ENCODE data around the gene ZSWIM1.

ZSWIM1 gene

DNA sequence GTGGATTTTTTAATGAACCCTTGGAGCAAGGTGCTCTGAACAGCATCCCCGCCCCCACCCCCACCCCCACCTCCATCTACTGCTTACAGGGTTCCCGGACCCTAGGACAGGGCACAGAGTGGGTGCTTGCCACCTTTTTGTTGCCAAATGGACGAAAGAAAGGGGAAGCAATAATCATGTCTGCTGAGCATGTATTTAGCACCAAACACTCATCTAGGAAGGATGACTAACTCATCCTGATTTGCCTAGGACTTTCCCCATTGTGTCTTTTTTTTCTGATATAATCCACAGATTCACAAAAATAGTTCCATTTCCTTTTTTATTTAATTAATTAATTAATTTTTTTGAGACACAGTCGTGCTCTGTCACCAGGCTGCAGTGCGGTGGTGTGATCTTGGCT lies 32.1 kb downstream of the ZSWIM1 start:
- DNase-seq (ENCODE audit: low read depth) = no peak
- peaks cover 30% of the 10 kb centered on the region for H3K4me1 ChIP-seq (ENCODE audit: control insufficient read depth, insufficient read depth, low read length)
- no peak overlapping the region for H3K9ac ChIP-seq (ENCODE audit: low read length)
- no peaks in the 10 kb centered on the region for H3K27me3 ChIP-seq (replicated peaks; ENCODE audit: control insufficient read depth, insufficient read depth, low read length)
- no peak overlapping the region for H3K4me3 ChIP-seq (ENCODE audit: low read length)
- no peaks in the 10 kb centered on the region for H3K9me3 ChIP-seq (ENCODE audit: control insufficient read depth, low read length)
- peaks cover 12% of the 10 kb centered on the region for H3K36me3 ChIP-seq (ENCODE audit: control insufficient read depth, insufficient read depth, low read length, severe bottlenecking)

- Histone ChIP-seq H3K9me3 (ENCODE audit: control insufficient read depth, low read length) (no peaks in the 10 kb centered on the region), H3K4me1 (ENCODE audit: control insufficient read depth, insufficient read depth, low read length) (peaks cover 41% of the 10 kb centered on the region), H3K36me3 (ENCODE audit: control insufficient read depth, insufficient read depth, low read length, severe bottlenecking) (no peaks in the 10 kb centered on the region), H3K27me3 (replicated peaks; ENCODE audit: control insufficient read depth, insufficient read depth, low read length) (no peaks in the 10 kb centered on the region), H3K4me3 (ENCODE audit: low read length) (no peak overlapping the region), H3K9ac (ENCODE audit: low read length) (peak overlapping the region; percentile 66)
- no peak for DNase-seq (ENCODE audit: low read depth)
Observed at GRCh38 chr20:45917790-45918141, 36.7 kb downstream of the ZSWIM1 start.

DNA sequence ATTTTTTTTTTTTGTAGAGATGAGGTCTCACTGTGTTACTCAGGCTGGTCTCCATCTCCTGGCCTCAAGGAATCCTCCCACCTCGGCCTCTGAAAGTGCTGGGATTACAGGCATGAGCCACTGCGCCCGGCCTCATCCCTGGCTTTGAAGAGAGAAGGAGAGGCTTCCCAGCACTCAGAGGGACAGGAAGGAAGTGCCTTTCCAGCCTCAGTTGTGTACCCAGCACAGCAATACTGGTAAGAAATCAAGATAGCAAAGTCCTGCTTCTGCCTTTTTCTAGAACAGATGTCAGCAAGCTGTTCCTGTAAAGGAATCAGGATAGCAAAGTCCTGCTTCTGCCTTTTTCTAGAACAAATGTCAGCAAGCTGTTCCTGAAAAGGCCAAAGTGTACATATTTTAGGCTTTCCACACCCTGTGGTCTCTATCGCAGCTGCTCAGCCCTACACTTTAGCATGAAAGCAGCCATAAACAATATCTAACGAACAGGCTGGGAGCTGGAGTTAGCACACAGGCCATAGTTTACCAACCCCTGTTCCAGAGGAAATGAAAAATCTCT lies 37.2 kb downstream of the ZSWIM1 start:
- Histone ChIP-seq H3K9ac (ENCODE audit: low read length) (peak overlapping the region; percentile 66), H3K4me3 (ENCODE audit: low read length) (no peak overlapping the region), H3K4me1 (ENCODE audit: control insufficient read depth, insufficient read depth, low read length) (peaks cover 41% of the 10 kb centered on the region), H3K27me3 (replicated peaks; ENCODE audit: control insufficient read depth, insufficient read depth, low read length) (no peaks in the 10 kb centered on the region), H3K36me3 (ENCODE audit: control insufficient read depth, insufficient read depth, low read length, severe bottlenecking) (no peaks in the 10 kb centered on the region), H3K9me3 (ENCODE audit: control insufficient read depth, low read length) (no peaks in the 10 kb centered on the region)
- peak; percentile 28 for DNase-seq (ENCODE audit: low read depth)

GRCh38 chr20:45918779-45919537 lies 37.9 kb downstream of the ZSWIM1 start:
- peak overlapping the region; percentile 66 for H3K9ac ChIP-seq (ENCODE audit: low read length)

GRCh38 chr20:45919542-45920399 lies 38.7 kb downstream of the ZSWIM1 start:
- peak; percentile 47 for DNase-seq (ENCODE audit: low read depth)
- Histone ChIP-seq H3K36me3 (ENCODE audit: control insufficient read depth, insufficient read depth, low read length, severe bottlenecking) (no peaks in the 10 kb centered on the region), H3K27me3 (replicated peaks; ENCODE audit: control insufficient read depth, insufficient read depth, low read length) (no peaks in the 10 kb centered on the region), H3K4me3 (ENCODE audit: low read length) (peak overlapping the region; percentile 53), H3K9ac (ENCODE audit: low read length) (peak overlapping the region; percentile 83), H3K9me3 (ENCODE audit: control insufficient read depth, low read length) (no peaks in the 10 kb centered on the region), H3K4me1 (ENCODE audit: control insufficient read depth, insufficient read depth, low read length) (peaks cover 50% of the 10 kb centered on the region)

More at GRCh38 chr20:45918779-45919537, 37.9 kb downstream of the ZSWIM1 start:
- H3K4me1 ChIP-seq (ENCODE audit: control insufficient read depth, insufficient read depth, low read length) = peaks cover 43% of the 10 kb centered on the region
- H3K4me3 ChIP-seq (ENCODE audit: low read length) = no peak overlapping the region
- no peaks in the 10 kb centered on the region for H3K27me3 ChIP-seq (replicated peaks; ENCODE audit: control insufficient read depth, insufficient read depth, low read length)
- no peak for DNase-seq (ENCODE audit: low read depth)
- H3K9me3 ChIP-seq (ENCODE audit: control insufficient read depth, low read length) = no peaks in the 10 kb centered on the region
- H3K36me3 ChIP-seq (ENCODE audit: control insufficient read depth, insufficient read depth, low read length, severe bottlenecking) = no peaks in the 10 kb centered on the region

GRCh38 chr20:45920462-45921336 lies 39.7 kb downstream of the ZSWIM1 start:
- peak overlapping the region; percentile 83 for H3K9ac ChIP-seq (ENCODE audit: low read length)
- peak overlapping the region; percentile 53 for H3K4me3 ChIP-seq (ENCODE audit: low read length)
- no peaks in the 10 kb centered on the region for H3K9me3 ChIP-seq (ENCODE audit: control insufficient read depth, low read length)
- no peaks in the 10 kb centered on the region for H3K36me3 ChIP-seq (ENCODE audit: control insufficient read depth, insufficient read depth, low read length, severe bottlenecking)
- peaks cover 56% of the 10 kb centered on the region for H3K4me1 ChIP-seq (ENCODE audit: control insufficient read depth, insufficient read depth, low read length)
- no peak for DNase-seq (ENCODE audit: low read depth)
- no peaks in the 10 kb centered on the region for H3K27me3 ChIP-seq (replicated peaks; ENCODE audit: control insufficient read depth, insufficient read depth, low read length)

DNA sequence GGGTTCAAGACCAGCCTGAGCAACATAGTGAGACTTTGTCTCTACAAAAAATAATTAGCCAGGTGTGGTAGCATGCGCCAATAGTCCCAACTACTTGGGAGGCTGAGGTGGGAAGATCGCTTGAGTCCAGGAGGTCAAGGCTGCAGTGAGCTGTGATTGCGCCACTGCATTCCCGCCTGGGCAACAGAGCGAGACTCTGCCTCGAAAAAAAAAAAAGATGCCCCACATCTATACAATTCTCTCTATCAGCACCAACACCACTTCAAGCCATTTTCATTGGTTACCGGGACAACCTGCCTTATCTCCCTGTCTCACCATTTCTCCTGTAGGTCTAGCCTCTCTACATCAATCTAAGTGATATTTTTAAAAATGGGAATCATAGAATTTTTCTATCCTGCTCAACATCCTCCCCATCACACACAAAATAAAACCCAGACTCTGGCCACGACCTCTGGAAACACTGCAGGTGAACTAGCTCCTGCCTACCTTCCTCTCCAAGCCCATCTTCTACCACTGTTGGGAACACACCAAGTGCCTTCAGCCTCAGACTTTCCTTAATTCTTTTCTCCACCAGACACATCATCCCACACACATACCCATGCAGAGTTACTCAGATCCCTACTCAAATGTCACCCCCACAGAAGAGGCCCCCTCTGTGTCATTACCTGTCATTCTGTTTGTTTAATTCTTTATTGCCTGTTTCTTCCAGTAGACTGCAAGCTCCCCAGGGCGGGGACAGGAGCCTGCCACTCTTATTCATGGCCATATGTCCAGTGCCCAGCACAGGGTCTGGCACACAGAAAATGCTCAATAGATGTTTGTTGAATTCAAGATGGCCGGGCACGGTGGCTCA lies 40.5 kb downstream of the ZSWIM1 start:
- Histone ChIP-seq H3K4me1 (ENCODE audit: control insufficient read depth, insufficient read depth, low read length) (peaks cover 59% of the 10 kb centered on the region), H3K9me3 (ENCODE audit: control insufficient read depth, low read length) (no peaks in the 10 kb centered on the region), H3K36me3 (ENCODE audit: control insufficient read depth, insufficient read depth, low read length, severe bottlenecking) (no peaks in the 10 kb centered on the region), H3K9ac (ENCODE audit: low read length) (no peak overlapping the region), H3K27me3 (replicated peaks; ENCODE audit: control insufficient read depth, insufficient read depth, low read length) (no peaks in the 10 kb centered on the region), H3K4me3 (ENCODE audit: low read length) (no peak overlapping the region)
- no peak for DNase-seq (ENCODE audit: low read depth)

- peak overlapping the region; percentile 69 for H3K9ac ChIP-seq (ENCODE audit: low read length)
- H3K4me3 ChIP-seq (ENCODE audit: low read length) = peak overlapping the region; percentile 60
- no peaks in the 10 kb centered on the region for H3K36me3 ChIP-seq (ENCODE audit: control insufficient read depth, insufficient read depth, low read length, severe bottlenecking)
- peaks cover 38% of the 10 kb centered on the region for H3K4me1 ChIP-seq (ENCODE audit: control insufficient read depth, insufficient read depth, low read length)
- no peaks in the 10 kb centered on the region for H3K27me3 ChIP-seq (replicated peaks; ENCODE audit: control insufficient read depth, insufficient read depth, low read length)
- DNase-seq (ENCODE audit: low read depth) = peak; percentile 40
- H3K9me3 ChIP-seq (ENCODE audit: control insufficient read depth, low read length) = no peaks in the 10 kb centered on the region
Observed at GRCh38 chr20:45924391-45925261, 43.6 kb downstream of the ZSWIM1 start.

DNA sequence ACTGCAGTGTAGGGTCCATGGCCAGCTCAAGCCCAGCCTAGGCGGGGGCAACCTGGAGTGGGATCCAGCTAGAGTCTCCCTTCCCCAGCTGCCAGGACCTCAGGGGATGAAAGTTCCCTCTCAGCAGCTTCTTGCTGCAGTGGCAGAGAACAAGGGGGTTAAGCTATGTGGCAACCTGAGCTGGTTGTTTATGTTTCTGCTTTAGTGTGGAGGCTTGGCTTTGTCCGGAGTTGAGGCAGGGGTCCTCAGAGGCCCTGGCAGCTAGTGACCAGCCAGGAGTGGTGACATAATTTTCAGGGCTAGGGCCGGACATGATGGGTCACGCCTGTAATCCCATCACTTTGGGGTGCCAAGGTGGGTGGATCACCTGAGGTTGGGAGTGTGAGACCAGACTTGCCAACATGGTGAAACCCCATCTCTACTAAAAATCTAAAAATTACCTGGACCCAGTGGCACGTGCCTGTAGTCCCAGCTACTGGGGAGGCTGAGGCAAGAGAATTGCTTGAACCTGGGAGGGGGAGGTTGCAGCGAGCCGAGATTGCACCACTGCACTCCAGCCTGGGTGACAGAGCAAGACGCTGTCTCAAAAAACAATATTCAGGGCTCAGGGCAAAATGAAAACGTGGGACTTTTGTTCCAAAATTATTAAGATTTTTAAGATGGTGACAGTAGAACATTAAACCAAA lies 44.9 kb downstream of the ZSWIM1 start:
- Histone ChIP-seq H3K9me3 (ENCODE audit: control insufficient read depth, low read length) (no peaks in the 10 kb centered on the region), H3K9ac (ENCODE audit: low read length) (peak overlapping the region; percentile 0), H3K4me3 (ENCODE audit: low read length) (no peak overlapping the region), H3K36me3 (ENCODE audit: control insufficient read depth, insufficient read depth, low read length, severe bottlenecking) (no peaks in the 10 kb centered on the region), H3K27me3 (replicated peaks; ENCODE audit: control insufficient read depth, insufficient read depth, low read length) (no peaks in the 10 kb centered on the region), H3K4me1 (ENCODE audit: control insufficient read depth, insufficient read depth, low read length) (peaks cover 26% of the 10 kb centered on the region)
- DNase-seq (ENCODE audit: low read depth) = no peak
